AG04449 (cell line): ENCODE results near the gene NPLOC4.

Experiments used
- CTCF ChIA-PET: fragments of 350-600 bp; formaldehyde crosslinking; extraction: SDS; loops from one replicate; lab custom pipeline; 2021; ENCODE audit warnings: antibody characterized with exemption; lab: Yijun Ruan, JAX
- POLR2A ChIA-PET: fragments of 400-600, 350-600 bp; formaldehyde crosslinking; extraction: SDS; loops from one replicate; lab custom pipeline; 2020; ENCODE audit warnings: antibody characterized with exemption, inconsistent platforms; lab: Yijun Ruan, JAX
- DNase-seq: peaks from one replicate; pipeline ENCODE4 v3.0.0-alpha.2; 2010; ENCODE audit warnings: low read depth, low spot score
- H3K4me3 ChIP-seq: 2 replicates; pipeline ENCODE4 v1.5.1; 2011; ENCODE audit warnings: low read depth, mild to moderate bottlenecking, control low read depth, low read length
- CTCF ChIP-seq: IDR thresholded peaks from one replicate; pipeline ENCODE4 v1.5.1; 2011; ENCODE audit warnings: mild to moderate bottlenecking, moderate library complexity, low read length, control low read depth, inconsistent platforms; ENCODE audit not compliant: insufficient read depth; ENCODE audit errors: missing control alignments

Gene NPLOC4

DNA sequence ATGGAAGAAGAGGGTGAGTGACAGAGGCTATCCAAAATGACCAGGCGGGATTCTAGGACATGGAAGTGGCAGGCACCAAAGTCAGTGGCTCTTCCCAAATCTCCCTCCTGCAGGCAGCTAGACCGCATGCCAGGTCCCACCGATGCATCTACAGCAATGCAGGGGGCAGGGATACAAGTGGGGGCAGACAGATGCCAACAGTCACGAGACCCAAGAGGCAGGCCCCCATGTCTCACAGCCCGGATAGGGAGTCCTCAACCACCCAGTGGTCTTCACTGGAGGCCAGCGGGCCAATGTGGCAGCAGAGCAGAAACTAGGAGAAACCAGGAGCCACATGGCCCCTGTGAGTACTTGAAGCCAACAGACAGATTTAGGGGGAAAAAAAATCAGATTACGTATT, 20.0 kb downstream of the NPLOC4 start:
- POLR2A ChIA-PET = no interaction called here
- H3K4me3 ChIP-seq = no peak overlapping the region
- DNase-seq = no peak
- no peak for TF ChIP-seq CTCF
- CTCF ChIA-PET = no interaction called here

- no peak overlapping the region for H3K4me3 ChIP-seq
- ChIA-PET CTCF (interaction anchor here (0.8 to 5.9 kb wide), 4 partner anchors 13 to 63 kb away, joined by 3 to 64 read pairs (median 3); partner anchors contain the start of gene FAAP100), POLR2A (interaction anchor here (0.6 to 1.0 kb wide), 4 partner anchors 9 to 87 kb away, joined by 3 read pairs; partner anchors contain the start of genes NPLOC4 and TSPAN10)
- DNase-seq = no peak
- TF ChIP-seq CTCF = no peak
Measured at GRCh38 chr17:81615401-81615930, 21.4 kb downstream of the NPLOC4 start.

- no peak overlapping the region for H3K4me3 ChIP-seq
- ChIA-PET POLR2A (no interaction called here), CTCF (interaction anchor here (5.9 kb wide), 1 partner anchor 12 kb away, joined by 64 read pairs; no protein-coding TSS in a partner anchor)
- DNase-seq = no peak
- no peak for TF ChIP-seq CTCF
Measured at GRCh38 chr17:81612172-81612970, 24.5 kb downstream of the NPLOC4 start.

DNA sequence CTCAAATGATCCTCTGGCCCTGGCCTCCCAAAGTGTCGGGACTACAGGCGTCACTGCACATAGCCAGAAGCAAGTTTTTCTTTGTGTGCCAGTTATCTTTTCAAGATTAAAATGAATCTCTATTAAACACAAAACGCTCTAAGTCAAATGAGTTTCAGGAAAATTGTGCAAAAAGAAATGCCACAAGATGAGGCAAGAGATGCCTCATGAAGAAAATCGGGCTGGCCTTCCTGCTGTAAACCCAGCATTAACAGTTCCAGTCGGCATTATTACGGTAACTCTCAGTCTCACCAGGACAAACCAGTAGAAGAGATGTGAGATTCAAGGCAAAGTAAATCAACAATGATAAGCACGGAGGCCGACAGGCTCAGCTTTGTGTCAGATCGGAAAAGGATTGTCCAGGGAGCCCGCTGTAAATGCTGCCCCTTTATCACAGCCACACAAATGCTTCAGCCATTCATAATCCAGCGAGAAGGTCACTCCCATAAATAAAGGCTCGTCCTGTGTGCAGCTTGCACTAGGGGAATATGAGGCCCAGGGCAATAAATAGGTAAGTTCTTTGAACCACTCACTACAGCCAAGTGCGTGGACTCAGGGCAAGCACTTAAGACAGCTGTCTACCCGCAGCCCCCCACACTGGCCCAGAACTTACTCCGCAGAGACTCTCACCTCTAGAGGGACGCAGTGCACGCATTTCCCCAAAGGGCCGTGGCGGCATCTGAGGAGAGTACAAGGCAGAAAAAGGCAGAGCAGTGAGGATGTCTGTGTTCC, 27.2 kb downstream of the NPLOC4 start:
- TF ChIP-seq CTCF = no peak
- CTCF ChIA-PET = interaction anchor here (1.3 kb wide), 1 partner anchor 9 kb away, joined by 9 read pairs; no protein-coding TSS in a partner anchor
- POLR2A ChIA-PET = no interaction called here

DNA sequence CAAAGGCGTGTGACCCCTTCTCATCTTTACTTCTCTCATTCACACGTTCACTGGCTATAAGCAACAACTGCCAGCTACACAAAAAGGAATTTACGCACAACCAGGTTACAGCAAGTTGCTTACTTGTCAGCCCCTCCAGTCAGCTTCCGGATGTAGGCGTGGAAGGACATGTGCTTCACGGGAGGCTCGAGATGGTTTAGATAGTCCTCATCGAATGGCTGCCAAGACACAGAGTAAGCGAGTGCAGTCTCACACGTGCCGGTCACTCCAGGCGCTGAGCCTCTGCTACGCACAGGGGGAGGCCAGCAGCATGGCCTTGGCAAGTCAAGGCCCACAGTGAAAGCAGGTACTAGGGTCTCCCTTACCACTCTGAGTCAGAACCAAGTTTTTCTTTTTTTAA, 28.3 kb downstream of the NPLOC4 start:
- CTCF ChIA-PET = interaction anchor here (1.1 to 1.3 kb wide), 2 partner anchors 8 to 124 kb away, joined by 5 to 9 read pairs; no protein-coding TSS in a partner anchor
- TF ChIP-seq CTCF = no peak
- H3K4me3 ChIP-seq = no peak overlapping the region
- POLR2A ChIA-PET = interaction anchor here (1.2 kb wide), 1 partner anchor 23 kb away, joined by 3 read pairs; no protein-coding TSS in a partner anchor
- DNase-seq = no peak

More for the DNA sequence above, 27.2 kb downstream of the NPLOC4 start:
- H3K4me3 ChIP-seq = no peak overlapping the region
- no peak for DNase-seq
